ENCODE measurements around the gene KRI1. TPM values are rescaled to one million over a fixed set of nuclear protein-coding genes. Genes with fewer than 3 reads are reported as not detected.

The KRI1 gene
- total RNA-seq, 2 donors from 2014 or later, result 45.2 to 47.7 TPM

DNA sequence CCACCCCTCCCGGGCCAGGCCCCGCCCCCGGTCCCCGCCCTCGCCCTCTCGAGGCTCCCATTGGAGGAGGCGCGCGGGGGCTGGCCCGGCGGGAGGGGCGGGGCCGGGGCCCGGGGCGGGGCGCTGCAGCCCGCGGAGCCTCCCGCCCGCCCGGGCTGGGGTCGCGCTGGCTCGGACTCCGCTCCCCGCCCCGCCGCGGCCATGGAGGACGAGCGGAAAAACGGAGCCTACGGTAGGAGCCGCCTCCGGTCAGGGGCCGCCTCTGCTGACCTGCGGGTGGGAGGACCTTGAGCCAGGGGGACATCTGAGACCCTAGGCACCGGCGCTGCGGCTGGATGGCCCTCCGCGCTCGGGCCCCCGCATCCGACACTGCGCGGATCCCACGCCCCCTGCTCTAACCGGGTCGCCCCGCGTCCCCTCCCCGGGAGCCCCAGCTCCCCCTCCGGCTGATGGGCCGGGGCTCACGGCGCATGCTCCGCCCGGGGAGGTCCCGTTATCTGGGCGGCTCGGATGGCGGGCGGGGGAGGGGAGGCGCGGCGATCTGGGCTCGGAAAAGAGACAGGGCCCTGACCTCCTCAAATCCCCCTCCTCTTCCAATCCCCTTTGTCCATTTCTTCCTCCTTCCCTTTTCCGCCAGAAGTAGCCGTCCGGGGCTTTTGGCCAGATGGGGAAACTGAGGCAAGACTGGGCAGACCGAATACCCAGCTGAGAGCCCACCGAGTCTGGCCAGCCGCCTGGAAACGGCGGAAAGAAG, 36.7 kb upstream of the KRI1 start:
- Mint-ChIP-seq H3K36me3 (ENCODE audit: low read depth) (no peaks in the 10 kb centered on the region), H3K4me1 (peaks cover 14% of the 10 kb centered on the region), H3K9me3 (no peaks in the 10 kb centered on the region), H3K27ac (peak overlapping the region; percentile 86), H3K27me3 (ENCODE audit: insufficient read depth) (peaks cover 10% of the 10 kb centered on the region), H3K4me3 (peak overlapping the region; percentile 73)
- 0 to 1% methylated on average over 5 to 74 of the region's 76 CpGs for WGBS, 2 experiments (ENCODE audit: insufficient coverage in 1 of 2, insufficient read length in 1 of 2)
- H3K4me3 ChIP-seq (ENCODE audit: low read length), result peak overlapping the region; percentile 91
- H3K36me3 ChIP-seq (ENCODE audit: control insufficient read depth, insufficient read depth, low read length), result no peaks in the 10 kb centered on the region
- H3K9ac ChIP-seq (ENCODE audit: extremely low read depth, low read length, poor library complexity, severe bottlenecking), result peak overlapping the region; percentile 92
- no peaks in the 10 kb centered on the region for H3K9me3 ChIP-seq (ENCODE audit: control insufficient read depth, low read length)
- peaks cover 14% of the 10 kb centered on the region for H3K4me1 ChIP-seq (ENCODE audit: control insufficient read depth, insufficient read depth, low read length)
- H3K27ac ChIP-seq (ENCODE audit: low read depth, low read length), result peak overlapping the region; percentile 92
- DNase-seq, result peak; percentile 93
- H3K27me3 ChIP-seq (ENCODE audit: control insufficient read depth, insufficient read depth, low read length, poor library complexity, severe bottlenecking), result no peaks in the 10 kb centered on the region
- no peak for TF ChIP-seq CTCF (conservative IDR thresholded peaks at IDR 0.05)

- no peak for TF ChIP-seq CTCF (conservative IDR thresholded peaks at IDR 0.05)
- Mint-ChIP-seq H3K27ac (no peak overlapping the region), H3K9me3 (no peaks in the 10 kb centered on the region), H3K36me3 (ENCODE audit: low read depth) (no peaks in the 10 kb centered on the region), H3K4me1 (peaks cover 14% of the 10 kb centered on the region), H3K4me3 (peak overlapping the region; percentile 73), H3K27me3 (ENCODE audit: insufficient read depth) (peaks cover 10% of the 10 kb centered on the region)
- Histone ChIP-seq H3K27ac (ENCODE audit: low read depth, low read length) (no peak overlapping the region), H3K4me3 (ENCODE audit: low read length) (no peak overlapping the region), H3K36me3 (ENCODE audit: control insufficient read depth, insufficient read depth, low read length) (no peaks in the 10 kb centered on the region), H3K4me1 (ENCODE audit: control insufficient read depth, insufficient read depth, low read length) (peaks cover 14% of the 10 kb centered on the region), H3K27me3 (ENCODE audit: control insufficient read depth, insufficient read depth, low read length, poor library complexity, severe bottlenecking) (no peaks in the 10 kb centered on the region), H3K9ac (ENCODE audit: extremely low read depth, low read length, poor library complexity, severe bottlenecking) (no peak overlapping the region), H3K9me3 (ENCODE audit: control insufficient read depth, low read length) (no peaks in the 10 kb centered on the region)
- no peak for DNase-seq
- WGBS, 2 experiments (ENCODE audit: insufficient coverage in 1 of 2, insufficient read length in 1 of 2), result 32 to 41% methylated on average over 5 to 7 of the region's 7 CpGs
These were observed 36.2 kb upstream of the KRI1 start for GRCh38 chr19:10601999-10602329.

DNA sequence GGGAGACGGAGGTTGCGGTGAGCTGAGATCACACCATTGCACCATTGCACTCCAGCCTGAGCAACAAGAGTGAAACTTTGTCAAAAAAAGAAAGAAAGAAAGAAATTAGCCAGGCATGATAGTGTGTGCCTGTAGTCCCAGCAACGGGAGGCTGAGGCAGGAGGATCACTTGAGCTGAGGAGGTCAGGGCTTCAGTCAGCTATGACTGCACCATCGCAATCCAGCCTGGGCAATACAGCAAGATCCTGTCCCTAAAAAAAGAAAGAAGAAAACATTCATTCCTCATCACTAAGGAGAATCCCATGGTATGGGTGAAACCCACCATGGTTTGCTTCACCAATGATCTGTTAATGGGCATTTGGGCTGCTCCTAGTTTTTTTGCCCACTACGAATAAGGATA, 34.3 kb upstream of the KRI1 start:
- no peak for TF ChIP-seq CTCF (conservative IDR thresholded peaks at IDR 0.05)
- H3K27me3 ChIP-seq (ENCODE audit: control insufficient read depth, insufficient read depth, low read length, poor library complexity, severe bottlenecking), result no peaks in the 10 kb centered on the region
- peaks cover 14% of the 10 kb centered on the region for H3K4me1 Mint-ChIP-seq
- H3K9me3 ChIP-seq (ENCODE audit: control insufficient read depth, low read length), result no peaks in the 10 kb centered on the region
- no peaks in the 10 kb centered on the region for H3K36me3 ChIP-seq (ENCODE audit: control insufficient read depth, insufficient read depth, low read length)
- no peak for DNase-seq
- H3K4me3 Mint-ChIP-seq, result no peak overlapping the region
- peaks cover 14% of the 10 kb centered on the region for H3K4me1 ChIP-seq (ENCODE audit: control insufficient read depth, insufficient read depth, low read length)
- peaks cover 10% of the 10 kb centered on the region for H3K27me3 Mint-ChIP-seq (ENCODE audit: insufficient read depth)
- H3K36me3 Mint-ChIP-seq (ENCODE audit: low read depth), result no peaks in the 10 kb centered on the region
- H3K27ac ChIP-seq (ENCODE audit: low read depth, low read length), result no peak overlapping the region
- no peak overlapping the region for H3K27ac Mint-ChIP-seq
- no peak overlapping the region for H3K9ac ChIP-seq (ENCODE audit: extremely low read depth, low read length, poor library complexity, severe bottlenecking)
- no peak overlapping the region for H3K4me3 ChIP-seq (ENCODE audit: low read length)
- H3K9me3 Mint-ChIP-seq, result no peaks in the 10 kb centered on the region
- 95 to 98% methylated on average over 4 of the region's 5 CpGs for WGBS, 2 experiments (ENCODE audit: insufficient coverage in 1 of 2, insufficient read length in 1 of 2)
